B cell (primary cell): Measurements from ENCODE around the gene KAZN. TPM values are rescaled to one million over a fixed set of nuclear protein-coding genes. Genes with fewer than 3 reads are reported as not detected.

ENCODE experiments used
- ATAC-seq: fragments of 200-7000 bp; cut with Tn5 transposase; one replicate; pipeline ENCODE4 v1.10.0; 2021; ENCODE audit warnings: low read depth, mild to moderate bottlenecking, moderate number of reproducible peaks, moderate library complexity
- CTCF ChIA-PET: fragments of 350-600 bp; sonication (Branson Sonifier 250); formaldehyde crosslinking; loops from one replicate; lab custom pipeline; 2021; ENCODE audit warnings: antibody characterized with exemption, inconsistent platforms; lab: Charles Lee
- POLR2A ChIA-PET: fragments of 350-600 bp; sonication (Branson Sonifier 250); formaldehyde crosslinking; loops from one replicate; lab custom pipeline; 2021; ENCODE audit warnings: antibody characterized with exemption; lab: Charles Lee
- DNase-seq: peaks from one replicate; pipeline ENCODE4 v3.0.0; 2013
- H2AFZ ChIP-seq: 2 replicates; pipeline ENCODE4 v1.6.1; 2012; ENCODE audit warnings: mild to moderate bottlenecking, low read depth, low read length; ENCODE audit not compliant: insufficient read depth, poor library complexity, severe bottlenecking
- H3K27ac ChIP-seq, 2 donors: 1 replicate in 1 of 2; 2 replicates in 1 of 2; pipeline ENCODE4 v1.5.1; 2012 to 2013; ENCODE audit warnings: low read length in 2 of 2, mild to moderate bottlenecking in 2 of 2, moderate library complexity in 1 of 2
- H3K27me3 ChIP-seq, 4 experiments: fragments of 200-600 bp in 1 of 4; sonication (generic) in 1 of 4; replicated peaks in 1 of 4; 1 replicate in 2 of 4; 2 replicates in 2 of 4; pipeline versions ENCODE4 v1.6.1 to v1.7.0; 2013 to 2016; ENCODE audit warnings: low read length in 3 of 4, mild to moderate bottlenecking in 2 of 4, mixed read lengths in 1 of 4, moderate library complexity in 1 of 4; ENCODE audit not compliant: insufficient read depth in 4 of 4, control insufficient read depth in 3 of 4; ENCODE audit errors: control extremely low read depth in 1 of 4
- H3K36me3 ChIP-seq, 2 experiments: replicated peaks in 1 of 2; 1 replicate in 1 of 2; 2 replicates in 1 of 2; pipeline versions ENCODE4 v1.6.1 to v1.7.1; 2013; ENCODE audit warnings: low read length in 1 of 2; ENCODE audit not compliant: insufficient read depth in 2 of 2, control insufficient read depth in 1 of 2; ENCODE audit errors: control extremely low read depth in 1 of 2, extremely low read depth in 1 of 2
- H3K4me1 ChIP-seq, 2 donors: fragments of 200-600 bp in 1 of 2; sonication (generic) in 1 of 2; 1 replicate in 1 of 2; 2 replicates in 1 of 2; pipeline versions ENCODE4 v1.5.1 to v1.6.1; 2013 to 2017; ENCODE audit warnings: low read length in 2 of 2; ENCODE audit not compliant: control insufficient read depth in 2 of 2, insufficient read depth in 2 of 2
- H3K4me2 ChIP-seq: replicated peaks from 2 replicates; pipeline ENCODE3; 2012; ENCODE audit warnings: mild to moderate bottlenecking, low read depth, low read length; ENCODE audit not compliant: poor library complexity, severe bottlenecking
- H3K4me3 ChIP-seq, 5 experiments: fragments of 200-600 bp in 1 of 5; sonication (generic) in 1 of 5; 1 replicate in 3 of 5; 2 replicates in 2 of 5; pipeline versions ENCODE4 v1.5.1 to v1.7.0; 2011 to 2016; ENCODE audit warnings: low read length in 4 of 5, mild to moderate bottlenecking in 4 of 5, low read depth in 2 of 5, control low read depth in 1 of 5, moderate library complexity in 1 of 5; ENCODE audit not compliant: insufficient read depth in 1 of 5; ENCODE audit errors: control extremely low read depth in 1 of 5, extremely low read depth in 1 of 5
- H3K79me2 ChIP-seq: fragments of 200-600 bp; sonication (generic); one replicate; pipeline ENCODE4 v1.6.0; 2016; ENCODE audit warnings: low read length; ENCODE audit not compliant: control insufficient read depth, insufficient read depth
- H3K9ac ChIP-seq: fragments of 200-600 bp; sonication (generic); 2 replicates; pipeline ENCODE4 v1.6.1; 2017; ENCODE audit warnings: mild to moderate bottlenecking, low read length, moderate library complexity
- H3K9me3 ChIP-seq, 3 donors: one replicate each; pipeline versions ENCODE4 v1.6.1 to v1.7.1; 2013; ENCODE audit warnings: low read length in 2 of 3; ENCODE audit not compliant: control insufficient read depth in 2 of 3, insufficient read depth in 1 of 3; ENCODE audit errors: control extremely low read depth in 1 of 3
- H4K20me1 ChIP-seq: 2 replicates; pipeline ENCODE4 v1.6.0; 2012; ENCODE audit warnings: mild to moderate bottlenecking, low read length; ENCODE audit not compliant: insufficient read depth, control insufficient read depth, poor library complexity, severe bottlenecking
- H3K27ac Mint-ChIP-seq: one replicate; pipeline ENCODE4 v1.8.0; 2021; ENCODE audit warnings: mixed read lengths
- H3K27me3 Mint-ChIP-seq: one replicate; pipeline ENCODE4 v1.8.0; 2021; ENCODE audit warnings: mixed read lengths
- H3K4me1 Mint-ChIP-seq: one replicate; pipeline ENCODE4 v1.8.0; 2021; ENCODE audit warnings: mixed read lengths
- H3K4me3 Mint-ChIP-seq: one replicate; pipeline ENCODE4 v1.8.0; 2021; ENCODE audit warnings: mixed read lengths
- H3K9me3 Mint-ChIP-seq: one replicate; pipeline ENCODE4 v1.8.0; 2022; ENCODE audit warnings: mixed read lengths; ENCODE audit not compliant: insufficient read depth
- CTCF ChIP-seq: fragments of 200-600 bp; IDR thresholded peaks from one replicate; pipeline ENCODE4 v1.8.0; 2022; ENCODE audit warnings: antibody characterized with exemption, mild to moderate bottlenecking
- EZH2 ChIP-seq: IDR thresholded peaks from 2 replicates; pipeline ENCODE4 v1.6.1; 2012; ENCODE audit warnings: borderline replicate concordance, low read depth, mild to moderate bottlenecking, moderate library complexity, low read length; ENCODE audit not compliant: insufficient read depth, poor library complexity, severe bottlenecking
- WGBS: methylation state at CpG from one replicate; pipeline ENCODE4 v1.1.5; 2013; ENCODE audit warnings: missing lambda C conversion rate; ENCODE audit not compliant: insufficient coverage; 5-methylcytosine and 5-hydroxymethylcytosine counted together
- intact Hi-C: fragments of 100-400 bp; cut with micrococcal nuclease; formaldehyde crosslinking; loops from one replicate; pipeline ENCODE4 v1.10.0; 2022
- polyA plus RNA-seq: library from polyadenylated mRNA; depleted of rRNA; stranded (reverse); fragments of >200 nt; gene quantifications from 2 replicates; pipeline ENCODE4 v1.2.3, GENCODE V29; 2012
- total RNA-seq, 2 donors: library from RNA; stranded (reverse); fragments of 120-200 nt in 1 of 2; gene quantifications; 1 replicate in 1 of 2; 2 replicates in 1 of 2; pipeline versions ENCODE4 v1.2.3 to v1.2.4, GENCODE V29; 2013 to 2022

KAZN gene
- total and polyA plus RNA-seq, 2 donors (not counting 1 experiment from before 2014, with no cell fraction given), result 0.13 to 0.39 TPM

DNA sequence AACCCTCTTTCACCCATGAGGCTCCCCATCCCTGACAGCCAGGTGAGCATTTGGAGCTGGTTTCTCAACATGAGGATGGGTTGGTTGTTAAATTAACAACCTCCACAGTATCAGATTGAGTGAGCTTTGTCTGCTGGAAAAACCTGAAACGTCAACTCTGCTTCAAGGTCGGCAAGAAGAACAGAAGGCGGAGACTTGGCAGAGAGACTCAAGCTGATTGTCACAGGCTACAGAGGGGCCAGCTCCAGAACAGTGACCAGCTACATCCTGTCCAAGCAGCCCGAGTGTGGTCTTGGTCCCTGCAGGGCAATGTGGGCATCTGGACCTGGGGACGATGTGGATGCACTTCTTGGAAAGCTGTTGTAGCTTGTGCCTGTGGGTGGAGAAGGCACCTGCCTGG is 518.5 kb downstream of the KAZN start:
- Mint-ChIP-seq H3K9me3 (no peaks in the 10 kb centered on the region), H3K4me1 (no peaks in the 10 kb centered on the region), H3K4me3 (no peak overlapping the region), H3K27ac (no peak overlapping the region), H3K27me3 (peaks cover 11% of the 10 kb centered on the region)
- Histone ChIP-seq H2AFZ (no peak overlapping the region), H3K4me1 (no peaks in the 10 kb centered on the region), H3K27me3 (peaks cover 0 to 7% (median 0%) of the 10 kb centered on the region in 4 experiments), H4K20me1 (no peaks in the 10 kb centered on the region), H3K36me3 (no peaks in the 10 kb centered on the region), H3K79me2 (no peaks in the 10 kb centered on the region), H3K9ac (no peak overlapping the region), H3K27ac (no peak overlapping the region), H3K4me3 (no peak overlapping the region), H3K9me3 (no peaks in the 10 kb centered on the region), H3K4me2 (no peak overlapping the region)
- 92% methylated on average over 5 of the region's 5 CpGs for WGBS
- DNase-seq (no peak), ATAC-seq (no peak)
- TF ChIP-seq EZH2, result no peak
- no peak for TF ChIP-seq CTCF
- intact Hi-C loops, result no loop called here
- CTCF ChIA-PET, result no interaction called here
- POLR2A ChIA-PET, result no interaction called here

DNA sequence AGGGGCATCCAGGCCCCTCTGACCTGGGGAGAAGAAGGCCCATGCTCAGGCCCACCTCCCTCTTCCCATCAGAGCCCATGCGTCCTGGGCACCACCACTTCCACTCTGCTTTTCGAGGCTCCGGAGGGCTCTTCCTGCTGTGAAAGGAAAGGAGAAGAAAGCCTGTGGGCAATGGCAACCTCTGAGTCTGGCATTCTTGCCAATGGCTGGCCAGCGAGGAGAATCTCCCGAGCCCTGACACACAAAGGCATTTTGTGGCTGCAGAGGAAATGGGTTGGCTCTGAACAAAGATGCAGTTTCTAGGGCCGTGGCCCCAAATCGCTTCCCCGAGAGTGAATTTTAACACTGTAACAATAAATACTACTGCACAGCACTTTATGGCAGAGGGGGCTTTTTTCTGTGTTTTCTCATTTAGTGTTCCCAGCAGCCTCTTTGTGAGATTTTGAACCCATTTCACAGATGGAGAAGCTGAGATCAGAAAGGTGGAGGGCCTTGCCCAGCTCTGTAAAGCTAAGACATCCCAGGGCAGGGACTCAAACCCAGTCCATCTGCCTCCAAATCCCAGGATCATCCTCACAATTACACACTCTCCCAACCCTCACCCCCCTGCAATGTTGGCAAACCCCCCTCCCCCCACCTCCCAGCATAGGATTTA is 519.3 kb downstream of the KAZN start:
- Mint-ChIP-seq H3K9me3 (no peaks in the 10 kb centered on the region), H3K4me3 (no peak overlapping the region)

More for the DNA sequence above, 519.3 kb downstream of the KAZN start:
- no peak for ATAC-seq
- Histone ChIP-seq H3K36me3 (no peaks in the 10 kb centered on the region), H3K79me2 (no peaks in the 10 kb centered on the region), H3K4me3 (no peak overlapping the region), H3K9ac (no peak overlapping the region), H3K27ac (no peak overlapping the region), H3K4me1 (no peaks in the 10 kb centered on the region), H4K20me1 (no peaks in the 10 kb centered on the region), H3K4me2 (no peak overlapping the region), H2AFZ (no peak overlapping the region), H3K27me3 (peaks cover 0 to 7% (median 0%) of the 10 kb centered on the region in 4 experiments), H3K9me3 (no peaks in the 10 kb centered on the region)
- intact Hi-C loops, result no loop called here
- Mint-ChIP-seq H3K4me1 (no peaks in the 10 kb centered on the region), H3K27me3 (peaks cover 11% of the 10 kb centered on the region), H3K27ac (no peak overlapping the region)
- ChIA-PET CTCF (interaction anchor here (2.9 kb wide), 1 partner anchor 11 kb away, joined by 7 read pairs; no protein-coding TSS in a partner anchor), POLR2A (no interaction called here)
- 85% methylated on average over 4 of the region's 8 CpGs for WGBS
- TF ChIP-seq EZH2, result no peak
- TF ChIP-seq CTCF, result no peak
- no peak for DNase-seq
